ENCODE results near the gene ZNF85.
A peak's percentile ranks its signal among the peaks of the same experiment; 100 is the strongest.
"Not testable (repeated sequence)": the region's sequence is repeated elsewhere in the genome, so short reads cannot be mapped to it uniquely, and the experiment has no call there.

ZNF85 gene

GRCh38 chr19:20964798-20965197 lies 41.7 kb downstream of the ZNF85 start:
- in situ Hi-C loops (cut with MboI; ENCODE audit: low sequenced_read_pairs, unreplicated experiment): no loop called here
- TF ChIP-seq, protein P1, sequence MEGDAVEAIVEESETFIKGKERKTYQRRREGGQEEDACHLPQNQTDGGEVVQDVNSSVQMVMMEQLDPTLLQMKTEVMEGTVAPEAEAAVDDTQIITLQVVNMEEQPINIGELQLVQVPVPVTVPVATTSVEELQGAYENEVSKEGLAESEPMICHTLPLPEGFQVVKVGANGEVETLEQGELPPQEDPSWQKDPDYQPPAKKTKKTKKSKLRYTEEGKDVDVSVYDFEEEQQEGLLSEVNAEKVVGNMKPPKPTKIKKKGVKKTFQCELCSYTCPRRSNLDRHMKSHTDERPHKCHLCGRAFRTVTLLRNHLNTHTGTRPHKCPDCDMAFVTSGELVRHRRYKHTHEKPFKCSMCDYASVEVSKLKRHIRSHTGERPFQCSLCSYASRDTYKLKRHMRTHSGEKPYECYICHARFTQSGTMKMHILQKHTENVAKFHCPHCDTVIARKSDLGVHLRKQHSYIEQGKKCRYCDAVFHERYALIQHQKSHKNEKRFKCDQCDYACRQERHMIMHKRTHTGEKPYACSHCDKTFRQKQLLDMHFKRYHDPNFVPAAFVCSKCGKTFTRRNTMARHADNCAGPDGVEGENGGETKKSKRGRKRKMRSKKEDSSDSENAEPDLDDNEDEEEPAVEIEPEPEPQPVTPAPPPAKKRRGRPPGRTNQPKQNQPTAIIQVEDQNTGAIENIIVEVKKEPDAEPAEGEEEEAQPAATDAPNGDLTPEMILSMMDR (IDR thresholded peaks at IDR 0.05; ENCODE audit: borderline replicate concordance, control extremely low read depth, extremely low read depth, insufficient read depth, missing control alignments): no peak
- DNase-seq (ENCODE audit: low spot score): no peak

GRCh38 chr19:20968092-20968491 lies 45.0 kb downstream of the ZNF85 start:
- in situ Hi-C loops (cut with MboI; ENCODE audit: low sequenced_read_pairs, unreplicated experiment): no loop called here
- TF ChIP-seq, protein P1 (IDR thresholded peaks at IDR 0.05; ENCODE audit: borderline replicate concordance, control extremely low read depth, extremely low read depth, insufficient read depth, missing control alignments): no peak
- DNase-seq (ENCODE audit: low spot score): no peak

DNA sequence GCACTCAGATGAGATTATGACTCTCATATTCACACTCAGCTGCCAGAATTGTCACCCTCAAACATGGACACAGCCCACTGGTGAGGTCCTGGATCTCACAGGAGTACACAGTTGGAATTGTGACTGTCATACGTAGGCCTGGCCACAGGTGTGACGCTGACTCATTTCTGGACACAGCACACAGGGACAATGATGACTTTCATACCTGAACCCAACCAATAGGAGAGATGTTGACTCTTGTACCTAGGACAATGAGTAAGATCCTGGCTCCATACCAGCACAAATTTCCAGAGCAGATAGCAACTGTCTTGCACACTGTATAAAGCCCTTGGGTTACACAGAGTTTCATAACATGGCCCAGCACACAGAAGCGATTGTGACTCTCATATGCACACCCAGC lies 46.4 kb downstream of the ZNF85 start:
- TF ChIP-seq, protein P1 (IDR thresholded peaks at IDR 0.05; ENCODE audit: borderline replicate concordance, control extremely low read depth, extremely low read depth, insufficient read depth, missing control alignments): no peak
- no peak for DNase-seq (ENCODE audit: low spot score)
- in situ Hi-C loops (cut with MboI; ENCODE audit: low sequenced_read_pairs, unreplicated experiment): no loop called here

GRCh38 chr19:20969898-20970297 lies 46.8 kb downstream of the ZNF85 start:
- in situ Hi-C loops (cut with MboI; ENCODE audit: low sequenced_read_pairs, unreplicated experiment): no loop called here
- no peak for DNase-seq (ENCODE audit: low spot score)
- TF ChIP-seq, protein P1 (IDR thresholded peaks at IDR 0.05; ENCODE audit: borderline replicate concordance, control extremely low read depth, extremely low read depth, insufficient read depth, missing control alignments): no peak

DNA sequence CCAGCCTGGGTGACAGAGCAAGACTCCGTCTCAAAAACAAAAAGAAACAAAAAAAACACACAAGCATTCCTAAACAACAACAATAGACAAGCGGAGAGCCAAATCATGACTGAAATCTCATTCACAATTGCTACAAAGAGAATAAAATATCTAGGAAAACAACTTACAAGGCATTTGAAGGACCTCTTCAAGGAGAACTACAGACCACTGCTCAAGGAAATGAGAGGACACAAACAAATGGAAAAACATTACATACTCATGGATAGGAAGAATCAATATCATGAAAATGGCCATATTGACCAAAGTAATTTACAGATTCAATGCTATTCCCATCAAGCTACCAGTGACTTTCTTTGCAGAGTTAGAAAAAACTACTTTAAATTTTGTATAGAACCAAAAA lies 69.7 kb downstream of the ZNF85 start:
- in situ Hi-C loops (cut with MboI; ENCODE audit: low sequenced_read_pairs, unreplicated experiment): not testable (repeated sequence)

GRCh38 chr19:20999731-21000352 lies 76.8 kb downstream of the ZNF85 start:
- DNase-seq (ENCODE audit: low spot score): peak; percentile 88
- in situ Hi-C loops (cut with MboI; ENCODE audit: low sequenced_read_pairs, unreplicated experiment): no loop called here

More for the DNA sequence above, 69.7 kb downstream of the ZNF85 start:
- DNase-seq (ENCODE audit: low spot score): not testable (repeated sequence)

More at GRCh38 chr19:20999731-21000352, 76.8 kb downstream of the ZNF85 start:
- TF ChIP-seq, protein P1 (IDR thresholded peaks at IDR 0.05; ENCODE audit: borderline replicate concordance, control extremely low read depth, extremely low read depth, insufficient read depth, missing control alignments): no peak
